GM12872 (cell line): Measurements from ENCODE around the gene LYSMD2.

Experiments used
- CTCF ChIP-seq: IDR thresholded peaks from 3 replicates; pipeline ENCODE4 v1.5.1; 2011; ENCODE audit warnings: low read depth, mild to moderate bottlenecking, low read length, moderate library complexity; ENCODE audit not compliant: insufficient read depth

The LYSMD2 gene

GRCh38 chr15:51750792-51751696 is 13.6 kb upstream of the LYSMD2 start, which contains the start of gene TMOD2:
Gene TMOD2 (plus strand): TSS chr15:51751597. CDS start chr15:51766442, 14,845 bp downstream.
- no peak for TF ChIP-seq CTCF

GRCh38 chr15:51750186-51750585 is 12.7 kb upstream of the LYSMD2 start:
- no peak for TF ChIP-seq CTCF

GRCh38 chr15:51749307-51749706 is 11.9 kb upstream of the LYSMD2 start:
- TF ChIP-seq CTCF = no peak

GRCh38 chr15:51739061-51739712 is 1.7 kb upstream of the LYSMD2 start:
- no peak for TF ChIP-seq CTCF

- TF ChIP-seq CTCF = no peak
Measured at GRCh38 chr15:51738553-51738952, 1.1 kb upstream of the LYSMD2 start.

GRCh38 chr15:51736751-51737521 is 519 bp downstream of the LYSMD2 start:
- 0 out of 3 replicates have a peak, but pooled peaks have one; percentile 7 for TF ChIP-seq CTCF

GRCh38 chr15:51736069-51736468 is 1.4 kb downstream of the LYSMD2 start:
- TF ChIP-seq CTCF = no peak
